DMS153 treated with DMSO at 0.1 percent for 48 hours (cell line): ENCODE measurements around the gene MRPL24.

Experiments used
- DNase-seq: peaks from one replicate; lab custom pipeline; 2025; ENCODE audit not compliant: unreplicated experiment; lab: John Stamatoyannopoulos, UW

Gene MRPL24

GRCh38 chr1:156692925-156693847, 47.7 kb downstream of the MRPL24 start:
- peak; percentile 92 for DNase-seq

- no peak for DNase-seq
Observed at GRCh38 chr1:156692441-156692924, 48.4 kb downstream of the MRPL24 start.

GRCh38 chr1:156691665-156692440, 49.0 kb downstream of the MRPL24 start:
- no peak for DNase-seq

GRCh38 chr1:156691191-156691590, 49.7 kb downstream of the MRPL24 start:
- no peak for DNase-seq

GRCh38 chr1:156690675-156691036, 50.2 kb downstream of the MRPL24 start:
- no peak for DNase-seq

GRCh38 chr1:156689953-156690674, 50.8 kb downstream of the MRPL24 start:
- DNase-seq = no peak

GRCh38 chr1:156689035-156689952, 51.6 kb downstream of the MRPL24 start:
- DNase-seq = peak; percentile 92
